Endothelial cell of umbilical vein (primary cell): ENCODE results near the gene STRA6.

Experiments
- CTCF ChIP-seq, 2 donors: IDR thresholded peaks; 1 replicate in 1 of 2; 2 replicates in 1 of 2; pipeline ENCODE4 v1.5.1; 2011; ENCODE audit warnings: low read length in 2 of 2, mild to moderate bottlenecking in 2 of 2, moderate library complexity in 2 of 2, control low read depth in 1 of 2, inconsistent platforms in 1 of 2, low read depth in 1 of 2; ENCODE audit not compliant: insufficient read depth in 1 of 2; ENCODE audit errors: extremely low read depth in 1 of 2
- EZH2 ChIP-seq: IDR thresholded peaks from 2 replicates; pipeline ENCODE4 v1.6.1; 2012; ENCODE audit warnings: borderline replicate concordance, low read depth, mild to moderate bottlenecking, moderate library complexity, low read length, inconsistent platforms; ENCODE audit not compliant: severe bottlenecking
- MAX ChIP-seq: IDR thresholded peaks from 2 replicates; pipeline ENCODE4 v1.6.1; 2011; ENCODE audit not compliant: insufficient read depth, insufficient read length
- POLR2A ChIP-seq: IDR thresholded peaks from 2 replicates; pipeline ENCODE4 v1.6.1; 2012; ENCODE audit warnings: low read depth, mild to moderate bottlenecking, control low read depth, low read length
- POLR2AphosphoS5 ChIP-seq: IDR thresholded peaks from 2 replicates; pipeline ENCODE4 v1.6.1; 2012; ENCODE audit warnings: low read depth, mild to moderate bottlenecking, control low read depth, low read length, moderate library complexity; ENCODE audit not compliant: insufficient read depth

- TF ChIP-seq CTCF (IDR thresholded peaks at IDR 0.05; ENCODE audit: extremely low read depth in 1 of 2, insufficient read depth in 1 of 2, low read depth in 1 of 2, low read length in 2 of 2) (no peak), POLR2A (no peak), EZH2 (no peak), POLR2AphosphoS5 (no peak), MAX (no peak)
Observed at GRCh38 chr15:74170875-74171578, 31.6 kb downstream of the STRA6 start.
